ENCODE data around the gene ADPRS.

GRCh38 chr1:36139521-36139920, 50.8 kb downstream of the ADPRS start:
- TF ChIP-seq, protein P1, sequence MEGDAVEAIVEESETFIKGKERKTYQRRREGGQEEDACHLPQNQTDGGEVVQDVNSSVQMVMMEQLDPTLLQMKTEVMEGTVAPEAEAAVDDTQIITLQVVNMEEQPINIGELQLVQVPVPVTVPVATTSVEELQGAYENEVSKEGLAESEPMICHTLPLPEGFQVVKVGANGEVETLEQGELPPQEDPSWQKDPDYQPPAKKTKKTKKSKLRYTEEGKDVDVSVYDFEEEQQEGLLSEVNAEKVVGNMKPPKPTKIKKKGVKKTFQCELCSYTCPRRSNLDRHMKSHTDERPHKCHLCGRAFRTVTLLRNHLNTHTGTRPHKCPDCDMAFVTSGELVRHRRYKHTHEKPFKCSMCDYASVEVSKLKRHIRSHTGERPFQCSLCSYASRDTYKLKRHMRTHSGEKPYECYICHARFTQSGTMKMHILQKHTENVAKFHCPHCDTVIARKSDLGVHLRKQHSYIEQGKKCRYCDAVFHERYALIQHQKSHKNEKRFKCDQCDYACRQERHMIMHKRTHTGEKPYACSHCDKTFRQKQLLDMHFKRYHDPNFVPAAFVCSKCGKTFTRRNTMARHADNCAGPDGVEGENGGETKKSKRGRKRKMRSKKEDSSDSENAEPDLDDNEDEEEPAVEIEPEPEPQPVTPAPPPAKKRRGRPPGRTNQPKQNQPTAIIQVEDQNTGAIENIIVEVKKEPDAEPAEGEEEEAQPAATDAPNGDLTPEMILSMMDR (conservative IDR thresholded peaks at IDR 0.05 in 1 of 2, IDR thresholded peaks at IDR 0.05 in 1 of 2; ENCODE audit: low read depth in 1 of 2, low read length in 2 of 2) = no peak
- no peak for TF ChIP-seq EZH2 (IDR thresholded peaks at IDR 0.05; ENCODE audit: low read length, missing control alignments)
